RPMI7951 (cell line): Measurements from ENCODE around the gene PPP1R11. TPM values are rescaled to one million over a fixed set of nuclear protein-coding genes. Genes with fewer than 3 reads are reported as not detected.
A peak's percentile ranks its signal among the peaks of the same experiment; 100 is the strongest.
"Not testable (repeated sequence)": the region's sequence is repeated elsewhere in the genome, so short reads cannot be mapped to it uniquely, and the experiment has no call there.

Experiments
- DNase-seq: peaks from one replicate; pipeline ENCODE4 v3.0.0-alpha.2; 2012; ENCODE audit warnings: low read depth
- total RNA-seq: library from RNA; depleted of rRNA; stranded (reverse); fragments of >200 nt; shearing (Covaris generic); gene quantifications from 2 replicates; pipeline ENCODE4 v1.2.3, GENCODE V29; 2014; rRNA removed

Gene PPP1R11
- 65.1 and 65.7 TPM in 2 replicates for total RNA-seq

GRCh38 chr6:30066577-30067459 lies at the start of gene PPP1R11:
Gene PPP1R11, plus strand, starts transcription at chr6:30067198. Its CDS starts 213 bp downstream, at chr6:30067411.
- peak; percentile 99 for DNase-seq

DNA sequence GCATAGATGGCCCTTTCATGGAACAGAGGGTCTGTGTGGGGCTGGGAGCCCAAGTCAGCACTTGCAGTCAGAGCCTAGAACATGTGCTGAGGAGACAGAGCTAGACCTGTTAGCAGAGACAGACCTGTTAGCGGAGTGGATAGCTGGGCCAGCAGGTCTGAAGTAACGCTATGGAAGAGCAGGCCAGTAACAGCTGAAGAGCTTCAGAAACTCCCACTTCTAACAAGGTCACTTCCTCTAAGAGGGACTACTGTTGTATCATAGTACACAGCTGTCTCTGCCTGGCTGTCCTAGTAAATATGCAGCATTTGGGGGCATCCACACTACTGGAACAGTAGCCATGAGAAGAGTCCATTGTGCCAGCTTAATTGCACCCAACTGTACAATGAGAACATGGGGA lies 47.2 kb upstream of the PPP1R11 start:
- DNase-seq, result no peak

- DNase-seq, result no peak
These were observed 46.4 kb upstream of the PPP1R11 start for GRCh38 chr6:30020626-30021025.

- DNase-seq, result no peak
These were observed 44.8 kb upstream of the PPP1R11 start for GRCh38 chr6:30022189-30022588.

- not testable (repeated sequence) for DNase-seq
These were observed 44.3 kb upstream of the PPP1R11 start for GRCh38 chr6:30022712-30023111.

DNA sequence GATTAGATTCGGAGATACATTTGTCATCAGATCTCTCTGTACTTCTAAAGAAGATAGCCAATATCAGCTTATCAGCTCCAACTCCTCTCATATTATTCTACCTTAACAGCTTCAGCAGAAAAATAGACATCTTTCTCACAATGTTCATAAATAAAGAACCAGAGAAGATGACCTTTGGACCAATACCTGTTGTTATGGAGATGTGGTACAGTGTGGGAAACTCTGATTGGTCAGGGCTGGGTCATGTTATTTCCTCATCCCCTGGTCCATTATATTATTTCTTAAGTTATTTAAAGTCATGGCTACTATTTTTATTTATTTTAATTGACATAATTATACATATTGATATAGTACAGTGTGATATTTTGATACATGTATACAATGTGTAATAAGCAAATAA lies 41.8 kb upstream of the PPP1R11 start:
- DNase-seq, result no peak

GRCh38 chr6:30029588-30029987 lies 37.4 kb upstream of the PPP1R11 start:
- DNase-seq, result no peak

DNA sequence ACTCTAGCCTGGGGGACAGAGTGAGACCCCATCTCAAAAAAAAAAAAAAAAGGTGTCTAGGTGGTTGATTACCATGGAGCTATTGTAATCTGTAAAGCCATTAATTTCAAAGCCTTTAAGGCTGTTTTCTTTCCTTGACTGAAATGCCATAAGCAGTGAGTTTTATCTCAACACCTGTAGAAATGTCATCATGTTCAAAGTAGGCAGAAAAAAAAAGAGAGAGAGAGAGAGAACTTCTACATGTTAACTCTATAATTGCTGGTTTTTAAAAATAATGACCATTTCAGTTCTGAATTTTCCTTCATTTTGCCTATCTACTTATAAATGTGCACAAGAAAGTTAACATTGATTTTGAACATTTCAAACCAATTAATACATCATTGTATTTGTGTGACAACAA lies 35.6 kb upstream of the PPP1R11 start:
- DNase-seq, result no peak

GRCh38 chr6:30033440-30033839 lies 33.6 kb upstream of the PPP1R11 start:
- not testable (repeated sequence) for DNase-seq

- DNase-seq, result no peak
These were observed 31.2 kb upstream of the PPP1R11 start for GRCh38 chr6:30035784-30036183.

DNA sequence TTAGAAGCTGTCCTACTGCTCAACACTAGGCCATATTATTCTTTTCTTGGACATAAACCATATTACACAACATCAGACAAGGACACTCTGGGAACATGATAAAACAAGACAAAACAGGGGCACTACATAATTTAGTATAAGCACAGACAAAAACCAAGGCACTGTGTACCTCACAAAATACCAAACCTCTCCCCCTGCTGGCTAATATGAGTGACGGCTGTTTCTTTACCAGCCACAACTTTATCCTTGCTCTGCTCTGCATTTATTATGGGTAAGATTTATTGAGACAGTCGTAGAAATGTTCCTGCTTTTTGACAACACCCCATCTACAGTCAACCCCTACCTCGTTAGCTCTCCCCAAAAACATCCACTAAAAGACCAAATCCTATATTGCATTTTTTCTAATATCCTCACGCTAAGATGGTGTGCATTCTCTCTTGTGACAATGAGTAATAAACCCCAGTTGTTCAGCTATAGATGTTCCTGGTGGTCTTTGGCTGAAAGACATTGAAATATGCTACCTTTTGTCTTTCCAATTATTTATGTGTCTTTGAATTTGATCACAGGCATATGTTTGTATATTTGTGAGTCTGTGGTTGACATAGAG lies 29.7 kb upstream of the PPP1R11 start:
- peak; percentile 31 for DNase-seq

DNA sequence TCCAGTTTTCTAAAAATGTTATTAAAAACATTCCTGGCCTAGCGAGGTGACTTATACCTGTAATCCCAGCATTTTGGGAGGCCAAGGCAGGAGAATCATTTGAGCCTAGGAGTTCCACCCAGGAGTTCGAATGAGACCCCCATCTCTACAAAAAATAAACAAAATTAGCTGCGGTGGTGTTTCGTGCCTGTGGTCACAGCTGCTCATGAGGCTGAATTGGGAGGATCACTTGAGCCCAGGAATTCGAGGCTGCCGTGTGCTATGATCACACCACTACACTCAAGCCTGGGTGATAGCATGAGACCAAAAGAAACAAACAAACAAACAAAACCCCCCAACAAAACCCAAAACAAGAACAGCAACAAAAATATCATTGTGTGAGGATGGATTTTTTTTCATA lies 25.8 kb upstream of the PPP1R11 start:
- no peak for DNase-seq

GRCh38 chr6:30041821-30042220 lies 25.2 kb upstream of the PPP1R11 start:
- DNase-seq, result no peak

DNA sequence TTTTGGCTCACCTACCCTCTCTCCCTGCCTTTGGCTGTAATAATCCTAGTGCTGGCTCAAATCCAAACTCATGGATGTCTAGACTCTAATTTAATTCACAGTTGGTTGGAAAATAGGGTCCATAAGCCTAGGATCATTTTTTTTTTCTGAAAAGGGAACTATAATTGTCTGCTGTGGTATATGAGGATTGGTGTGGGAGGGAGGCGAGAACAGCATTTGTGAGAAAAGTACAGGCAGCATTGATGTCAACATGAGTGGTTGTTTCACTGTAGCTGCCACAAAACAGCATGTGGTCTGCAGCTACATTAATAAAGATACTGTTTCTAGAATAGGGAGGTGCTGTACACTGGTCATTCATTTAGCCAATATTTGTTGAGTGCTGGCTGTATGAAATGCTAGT lies 24.5 kb upstream of the PPP1R11 start:
- DNase-seq, result no peak

DNA sequence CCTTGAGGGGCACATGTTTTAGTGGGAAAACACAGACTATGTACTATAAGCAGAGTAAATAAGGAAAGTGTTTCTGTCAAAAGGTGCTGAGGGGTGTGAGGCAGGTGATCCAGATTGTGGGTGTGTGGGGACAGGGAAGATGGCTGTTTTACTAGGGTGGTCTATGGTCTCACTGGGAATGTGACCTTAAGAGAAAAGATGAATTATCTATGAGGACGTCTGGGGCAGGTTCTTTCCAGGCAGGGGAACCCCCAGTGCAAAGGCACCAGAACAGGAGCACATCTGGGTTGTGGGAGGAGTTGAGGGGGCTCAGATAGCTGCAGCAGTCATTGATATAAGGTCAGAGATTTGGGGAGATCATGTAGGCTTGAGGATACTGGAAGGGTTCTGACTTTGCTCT lies 24.1 kb upstream of the PPP1R11 start:
- no peak for DNase-seq

GRCh38 chr6:30043744-30044143 lies 23.3 kb upstream of the PPP1R11 start:
- DNase-seq, result no peak

GRCh38 chr6:30044630-30045029 lies 22.4 kb upstream of the PPP1R11 start:
- peak; percentile 34 for DNase-seq

DNA sequence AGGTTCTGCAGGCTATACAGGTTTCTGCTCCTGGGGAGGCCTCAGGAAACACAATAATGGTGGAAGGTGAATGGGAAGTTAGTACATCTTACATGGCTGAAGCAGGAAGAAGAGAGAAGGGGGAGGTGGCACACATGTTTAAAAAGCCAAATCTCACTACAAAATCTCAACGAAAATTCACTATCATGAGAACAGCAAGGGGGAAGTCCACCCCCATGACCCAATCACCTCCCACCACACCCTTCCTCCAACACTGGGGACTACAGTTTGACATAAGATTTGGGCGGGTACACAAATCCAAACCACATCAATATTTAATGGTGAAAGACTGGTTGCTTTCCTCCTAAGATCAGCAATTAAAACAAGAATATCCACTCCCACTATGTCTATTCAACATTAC lies 19.8 kb upstream of the PPP1R11 start:
- DNase-seq, result no peak

DNA sequence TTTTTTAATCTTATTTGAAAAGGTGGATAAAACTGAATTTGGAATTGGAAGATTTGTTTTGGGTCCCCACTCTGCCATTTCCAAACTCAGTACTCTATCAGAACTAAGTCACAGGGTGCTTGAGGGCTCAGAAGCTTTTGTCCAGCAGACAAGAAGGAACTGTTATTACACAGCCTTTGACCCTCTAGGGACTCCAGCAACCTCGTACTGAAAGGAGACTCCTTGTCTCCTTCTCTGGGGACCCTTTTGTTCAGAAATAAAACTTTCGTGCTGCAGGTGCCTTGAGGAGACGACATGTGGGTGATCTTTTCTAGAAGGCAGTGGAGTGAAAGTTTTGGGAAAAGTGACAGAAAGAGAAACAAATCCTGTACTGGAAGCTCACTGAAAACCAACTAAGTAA lies 13.3 kb upstream of the PPP1R11 start:
- no peak for DNase-seq

DNA sequence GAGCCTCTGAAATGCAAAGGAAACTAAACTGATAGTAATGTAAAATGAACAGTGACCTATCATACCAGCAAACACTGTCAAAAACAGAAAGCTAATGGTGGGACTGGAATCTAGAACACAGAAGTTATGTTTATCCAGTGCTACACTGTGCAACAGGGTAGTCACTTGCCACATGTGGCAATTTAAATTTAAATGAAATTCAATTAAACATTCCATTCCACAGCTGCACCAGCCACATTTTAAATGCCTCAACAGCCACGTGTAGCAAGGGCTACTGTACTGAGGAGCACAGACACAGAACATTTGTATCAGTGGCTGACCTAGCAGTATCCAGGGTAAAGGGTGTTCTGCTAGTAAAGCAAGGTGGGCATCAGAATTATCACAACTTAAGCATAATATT lies 11.5 kb upstream of the PPP1R11 start:
- DNase-seq, result no peak

DNA sequence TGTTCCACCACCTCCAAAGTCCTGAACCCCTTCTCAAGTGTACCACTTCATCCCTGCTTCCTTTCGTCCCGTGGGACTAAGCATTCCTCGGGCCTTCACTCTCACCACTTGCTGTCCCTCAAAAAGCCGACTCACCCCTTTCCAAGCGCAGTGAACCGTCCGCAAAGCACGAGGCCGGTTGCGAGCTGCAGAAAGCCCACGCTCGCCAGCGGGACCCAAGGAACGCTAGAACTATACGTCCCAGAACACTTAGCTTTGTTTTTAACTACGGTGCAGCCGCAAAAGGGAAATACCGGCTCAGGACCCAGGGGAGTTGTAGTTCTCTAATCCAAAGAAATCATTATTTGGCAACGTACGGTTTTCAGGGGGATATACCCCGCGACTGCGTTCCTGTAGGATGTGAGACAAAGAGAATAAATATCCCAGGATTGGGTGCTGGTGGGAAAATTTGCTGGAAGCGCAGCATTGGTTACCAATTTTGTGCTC lies 6.3 kb upstream of the PPP1R11 start:
- DNase-seq, result peak; percentile 31

GRCh38 chr6:30061092-30061857 lies 5.7 kb upstream of the PPP1R11 start, which contains the start of gene POLR1H:
Gene POLR1H, plus strand, starts transcription at chr6:30061265. Its CDS starts 260 bp downstream, at chr6:30061525.
- peak; percentile 97 for DNase-seq
